NCI-H748 (cell line): ENCODE measurements around the gene AAK1.
"Not testable (repeated sequence)": the region's sequence is repeated elsewhere in the genome, so short reads cannot be mapped to it uniquely, and the experiment has no call there.

Experiments used
- DNase-seq: peaks from one replicate; lab custom pipeline; 2025; ENCODE audit not compliant: unreplicated experiment; lab: John Stamatoyannopoulos, UW

The AAK1 gene

DNA sequence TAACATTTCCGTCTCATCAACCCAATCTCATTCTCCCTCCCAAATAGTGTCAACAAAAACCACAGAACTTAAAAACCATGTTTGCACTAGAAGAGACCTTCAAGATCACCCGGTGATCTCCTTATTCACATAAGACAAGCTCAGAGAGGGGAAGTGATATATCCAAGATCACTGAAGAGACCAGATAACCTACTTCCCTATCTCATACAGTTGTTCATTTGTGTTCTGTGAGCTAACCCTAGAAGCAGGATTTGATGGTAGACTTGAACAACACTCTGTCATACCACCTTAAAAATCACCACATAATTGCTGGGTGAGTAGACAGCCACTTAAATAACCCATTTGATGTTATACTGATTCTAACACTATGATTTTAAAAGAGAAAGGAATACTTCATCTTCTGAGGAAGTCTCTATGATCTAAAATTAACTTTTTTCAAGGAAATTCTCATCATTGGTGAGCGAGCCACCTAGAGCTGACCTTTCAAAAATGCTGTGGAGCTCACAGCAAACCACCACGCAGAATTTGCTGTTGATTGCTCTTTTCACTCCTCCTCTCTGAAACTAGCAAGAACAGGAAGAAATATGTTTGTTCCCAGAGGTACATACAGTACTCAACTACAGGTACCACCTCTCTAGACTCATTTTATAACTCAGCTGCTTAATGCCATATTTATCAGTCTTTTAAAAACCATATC is 15.1 kb downstream of the AAK1 start:
- no peak for DNase-seq

DNA sequence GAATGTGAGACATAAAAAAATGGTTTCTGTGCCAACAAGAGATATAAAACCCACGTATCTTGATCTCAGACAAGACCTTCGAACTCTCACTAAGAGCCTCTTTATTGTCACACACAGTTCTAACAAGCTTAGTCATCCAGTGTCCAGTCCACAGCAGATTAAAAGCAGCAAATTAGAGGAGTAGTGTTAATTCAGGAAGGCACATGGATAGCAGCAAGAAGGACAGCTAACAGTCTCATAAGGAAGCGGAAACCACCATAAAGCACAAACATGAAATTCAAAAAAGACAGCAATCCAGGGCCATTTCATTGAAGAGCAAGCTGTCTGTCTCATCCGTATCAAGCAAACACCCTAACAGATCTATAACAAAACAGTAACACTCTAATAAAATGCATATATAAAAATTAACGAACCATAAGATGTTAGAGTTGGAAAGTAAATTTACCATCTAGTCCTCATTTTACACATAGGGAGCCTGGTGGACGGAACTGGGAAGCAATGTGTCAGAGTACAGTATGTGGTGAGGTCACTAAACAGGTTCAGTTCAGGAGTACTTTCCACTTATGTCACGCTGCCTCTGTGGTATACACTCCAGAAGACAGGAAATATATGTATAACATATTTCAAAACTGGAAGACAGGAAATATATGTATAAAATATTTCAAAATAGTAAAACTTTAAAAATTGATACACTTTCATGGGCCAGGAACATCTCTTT is 18.3 kb downstream of the AAK1 start:
- no peak for DNase-seq

DNA sequence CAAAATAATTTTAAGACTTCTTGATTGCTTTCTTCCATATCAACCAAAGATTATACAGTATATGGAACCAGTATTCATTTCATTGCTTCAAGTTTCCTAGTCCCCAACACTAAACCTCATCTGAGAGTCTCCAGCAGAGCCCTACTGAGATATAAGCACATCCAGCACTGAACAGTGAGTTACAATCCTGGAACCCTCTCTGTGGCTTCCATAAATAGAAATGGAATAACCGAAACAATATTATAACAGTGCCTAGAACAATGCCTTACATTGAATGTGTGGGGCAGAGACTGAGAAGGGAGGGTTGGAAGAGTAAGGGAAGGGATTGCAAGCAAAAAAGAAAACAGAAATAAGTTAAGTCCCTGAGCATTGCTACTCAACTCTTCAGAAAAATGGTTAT is 18.9 kb downstream of the AAK1 start:
- no peak for DNase-seq

DNA sequence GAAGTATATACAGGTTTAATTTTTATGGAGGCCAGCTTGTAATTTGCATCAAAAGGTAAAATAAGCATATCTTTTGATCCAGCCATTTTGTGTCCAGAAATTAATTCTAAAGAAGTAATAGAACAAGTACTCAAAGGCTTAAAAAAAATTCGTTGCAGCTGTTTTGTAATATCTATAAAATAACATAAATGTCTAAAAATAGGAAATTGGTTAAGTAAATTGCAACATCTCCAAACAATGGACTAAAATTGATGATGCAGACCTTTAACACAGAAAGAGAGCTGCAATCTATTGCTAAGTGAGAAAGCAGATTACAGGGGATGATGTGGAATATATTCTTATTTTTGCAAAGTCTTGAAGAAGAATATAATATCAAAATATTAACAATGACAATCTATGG is 19.4 kb downstream of the AAK1 start:
- DNase-seq = no peak

DNA sequence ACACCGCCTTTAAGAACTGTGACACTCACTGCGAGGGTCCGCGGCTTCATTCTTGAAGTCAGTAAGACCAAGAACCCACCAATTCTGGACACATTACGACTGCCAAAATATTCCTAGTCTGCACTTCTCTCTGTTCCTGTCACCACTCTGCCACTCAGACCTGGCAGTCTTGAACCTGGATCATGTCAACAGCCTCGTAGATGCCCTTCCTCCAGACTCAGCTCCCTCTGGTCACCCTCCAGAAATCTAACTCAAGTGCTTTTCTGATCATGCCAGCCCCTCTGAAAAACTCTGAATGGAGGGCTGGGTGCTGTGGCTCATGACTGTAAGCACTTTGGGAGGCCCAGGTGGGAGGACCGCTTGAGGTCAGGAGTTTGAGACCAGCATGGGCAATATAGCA is 20.3 kb downstream of the AAK1 start:
- no peak for DNase-seq

DNA sequence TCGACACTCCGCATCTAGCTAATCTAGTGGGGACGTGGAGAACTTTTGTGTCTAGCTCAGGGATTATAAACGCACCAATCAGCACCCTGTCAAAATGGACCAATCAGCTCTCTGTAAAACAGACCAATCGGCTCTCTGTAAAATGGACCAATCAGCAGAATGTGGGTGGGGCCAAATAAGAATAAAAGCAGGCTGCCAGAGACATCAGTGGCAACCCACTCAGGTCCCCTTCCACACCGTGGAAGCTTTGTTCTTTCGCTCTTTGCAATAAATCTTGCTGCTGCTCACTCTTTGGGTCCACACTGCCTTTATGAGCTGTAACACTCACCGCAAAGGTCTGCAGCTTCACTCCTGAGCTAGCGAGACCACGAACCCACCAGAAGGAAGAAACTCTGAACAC is 20.7 kb downstream of the AAK1 start:
- not testable (repeated sequence) for DNase-seq

DNA sequence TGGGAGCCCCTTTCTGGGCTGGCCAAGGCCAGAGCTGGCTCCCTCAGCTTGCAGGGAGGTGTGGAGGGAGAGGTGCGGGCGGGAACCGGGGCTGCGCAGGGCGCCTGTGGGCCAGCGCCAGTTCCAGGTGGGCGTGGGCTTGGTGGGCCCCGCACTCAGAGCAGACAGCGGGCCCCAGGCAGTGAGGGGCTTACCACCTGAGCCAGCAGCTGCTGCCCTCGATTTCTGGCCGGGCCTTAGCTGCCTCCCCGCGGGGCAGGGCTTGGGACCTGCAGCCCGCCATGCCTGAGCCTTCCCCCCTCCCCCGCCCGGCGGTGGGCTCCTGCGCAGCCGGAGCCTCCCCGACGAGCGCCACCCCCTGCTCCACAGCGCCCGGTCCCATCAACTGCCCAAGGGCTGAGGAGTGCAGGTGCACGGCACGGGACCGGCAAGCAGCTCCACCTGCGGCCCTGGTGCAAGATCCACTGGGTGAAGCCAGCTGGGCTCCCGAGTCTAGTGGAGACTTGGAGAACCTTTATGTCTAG is 21.5 kb downstream of the AAK1 start:
- not testable (repeated sequence) for DNase-seq

DNA sequence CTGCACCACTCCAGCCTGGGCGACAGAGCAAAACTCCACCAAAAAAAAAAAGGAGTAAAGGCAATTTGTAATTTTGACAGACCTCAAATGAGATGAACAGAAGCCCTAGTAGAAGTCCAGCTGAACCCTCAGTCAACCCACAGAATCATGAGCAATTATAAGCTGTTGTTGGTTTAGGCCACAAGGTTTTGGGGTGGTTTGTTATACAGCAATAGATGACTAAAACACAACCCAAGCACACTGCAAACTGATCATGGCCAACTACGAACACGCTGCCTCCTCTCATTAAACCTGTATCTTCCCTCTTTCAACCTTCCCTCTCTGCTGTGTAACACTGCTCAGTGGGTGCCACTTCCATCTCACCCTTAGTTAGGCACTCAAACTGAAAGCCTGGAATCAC is 22.1 kb downstream of the AAK1 start:
- no peak for DNase-seq

DNA sequence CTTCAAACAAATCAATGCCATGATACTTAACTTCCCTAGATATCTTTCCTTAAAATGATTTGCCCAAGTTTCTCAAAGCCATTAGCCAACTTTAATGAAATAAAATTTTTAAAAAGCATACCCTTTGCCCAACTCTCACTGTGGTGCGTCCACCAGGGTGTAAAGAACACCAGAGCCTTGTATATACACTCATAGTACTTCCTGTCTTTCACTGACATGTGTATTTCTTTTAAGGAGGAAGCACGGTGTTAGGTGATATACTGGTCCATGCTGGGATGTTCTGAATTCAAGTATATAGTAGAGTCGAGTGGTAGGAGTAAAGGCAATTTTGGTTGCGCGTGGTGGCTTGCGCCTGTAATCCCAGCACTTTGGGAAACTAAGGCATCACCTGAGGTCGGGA is 22.7 kb downstream of the AAK1 start:
- DNase-seq = no peak

DNA sequence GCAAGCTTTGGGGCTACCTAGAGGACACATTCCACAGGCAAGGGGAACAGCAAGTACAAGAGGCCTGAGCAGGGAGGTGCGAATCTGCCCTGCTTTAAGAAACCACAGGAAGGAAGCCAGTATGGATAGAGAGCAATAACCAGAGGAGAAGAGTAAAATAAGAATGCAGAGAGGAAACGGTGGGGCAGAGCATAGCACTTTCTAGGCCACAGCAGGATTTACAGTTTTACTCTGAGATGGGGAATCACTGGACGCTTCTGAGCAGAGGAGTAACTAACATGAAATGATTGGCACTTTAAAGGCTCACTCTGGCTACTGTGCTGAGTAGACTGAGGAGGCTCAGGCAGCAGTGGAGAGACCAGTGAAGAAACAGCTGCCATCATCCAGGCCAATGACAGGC is 23.8 kb downstream of the AAK1 start:
- DNase-seq = no peak

DNA sequence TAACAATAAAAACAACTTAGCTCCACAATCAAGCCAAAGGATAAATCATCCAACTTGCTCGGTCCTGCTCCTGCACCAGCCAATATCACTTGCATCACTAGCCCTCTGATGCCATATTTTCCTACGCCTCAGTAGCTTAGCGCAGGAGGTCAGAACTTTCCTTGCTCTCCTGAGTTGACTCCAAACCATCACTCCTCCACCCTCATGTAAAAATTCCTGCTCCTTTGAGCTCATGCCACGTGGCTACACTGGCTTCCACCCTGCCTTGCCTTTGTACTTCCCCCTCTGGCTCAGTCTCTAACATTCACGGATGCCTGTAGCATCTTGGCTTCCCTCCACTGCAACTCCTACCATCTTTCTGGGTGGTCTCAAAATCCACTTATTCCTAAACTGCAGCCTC is 25.2 kb downstream of the AAK1 start:
- no peak for DNase-seq

DNA sequence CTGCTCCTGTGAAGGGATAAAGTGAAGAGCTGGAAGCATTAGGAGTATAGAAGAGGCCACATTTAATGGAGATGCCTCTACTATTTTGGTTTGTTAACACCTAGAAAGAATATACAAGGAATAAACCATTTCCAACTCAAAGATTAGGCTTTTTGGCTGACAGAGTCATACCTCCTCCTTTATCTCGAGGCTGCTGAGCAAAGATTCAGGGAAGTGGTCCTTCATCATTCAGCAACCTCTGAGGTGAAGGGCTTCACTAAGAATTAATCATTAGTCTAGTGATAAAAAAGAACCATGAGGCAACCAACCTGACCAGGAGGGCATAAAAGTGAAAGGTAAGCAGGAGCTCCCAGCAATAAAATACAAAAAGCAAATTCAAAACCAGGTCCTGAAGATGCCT is 25.8 kb downstream of the AAK1 start:
- DNase-seq = no peak

DNA sequence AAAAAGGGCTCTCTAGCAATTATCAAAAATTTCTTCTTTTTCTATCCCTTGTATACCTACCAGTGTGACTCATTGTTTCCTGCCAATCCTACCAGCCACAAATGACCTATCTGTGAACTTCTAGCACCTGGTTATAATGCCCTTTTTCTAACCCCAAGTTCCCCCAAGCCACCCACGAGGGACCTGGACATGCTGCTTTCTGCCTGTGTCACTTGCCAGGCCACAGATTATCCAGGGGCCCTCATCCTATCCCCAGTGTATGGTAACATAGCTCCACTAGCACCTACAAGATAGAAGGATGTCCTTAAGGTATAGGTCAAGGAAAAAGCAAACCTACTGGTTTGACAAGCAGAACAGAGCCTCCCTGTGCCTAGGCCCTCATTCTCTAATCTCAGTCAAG is 26.8 kb downstream of the AAK1 start:
- no peak for DNase-seq

DNA sequence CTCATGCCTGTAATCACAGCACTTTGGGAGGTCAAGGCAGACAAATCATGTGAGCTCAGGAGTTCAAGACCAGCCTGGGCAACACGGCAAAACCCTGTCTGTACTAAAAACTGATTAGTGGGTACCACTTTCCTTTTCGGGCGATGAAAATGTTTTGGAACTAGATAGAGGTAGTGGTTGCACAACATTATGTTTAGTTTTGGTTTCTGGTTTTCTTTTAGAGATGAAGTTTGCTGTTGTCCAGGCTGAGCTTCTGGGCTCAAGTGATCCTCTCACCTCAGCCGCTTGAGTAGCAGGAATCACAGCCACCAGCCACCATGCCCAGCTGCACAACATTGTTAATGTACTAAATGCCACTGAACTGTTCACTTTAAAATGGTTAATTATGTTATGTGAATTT is 27.6 kb downstream of the AAK1 start:
- no peak for DNase-seq

DNA sequence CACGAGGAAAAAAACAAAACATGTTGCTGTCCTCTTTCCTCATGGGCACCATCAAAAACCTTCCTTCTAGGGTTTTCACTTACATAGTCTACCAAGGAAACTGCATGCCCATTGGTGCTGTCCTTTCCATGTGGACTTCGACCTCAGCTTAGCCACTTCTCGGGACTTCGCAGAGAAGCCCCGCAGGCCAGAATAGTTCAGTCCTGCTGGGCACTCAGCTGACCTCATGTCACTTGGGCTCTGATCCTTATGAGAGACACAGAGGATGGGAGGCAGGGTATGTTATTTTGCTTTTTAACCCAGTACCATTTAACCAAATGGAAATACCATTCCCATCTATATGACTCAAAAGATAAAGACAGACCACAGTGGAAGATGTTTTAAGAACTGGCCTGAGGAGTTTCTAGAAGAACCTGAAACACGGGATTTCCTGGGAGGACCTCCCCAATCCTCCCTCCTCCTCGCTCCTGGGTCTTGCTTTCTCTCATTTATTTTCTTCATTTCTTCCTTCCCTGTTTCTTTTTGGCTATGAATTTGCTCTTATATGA is 28.4 kb downstream of the AAK1 start:
- DNase-seq = no peak

DNA sequence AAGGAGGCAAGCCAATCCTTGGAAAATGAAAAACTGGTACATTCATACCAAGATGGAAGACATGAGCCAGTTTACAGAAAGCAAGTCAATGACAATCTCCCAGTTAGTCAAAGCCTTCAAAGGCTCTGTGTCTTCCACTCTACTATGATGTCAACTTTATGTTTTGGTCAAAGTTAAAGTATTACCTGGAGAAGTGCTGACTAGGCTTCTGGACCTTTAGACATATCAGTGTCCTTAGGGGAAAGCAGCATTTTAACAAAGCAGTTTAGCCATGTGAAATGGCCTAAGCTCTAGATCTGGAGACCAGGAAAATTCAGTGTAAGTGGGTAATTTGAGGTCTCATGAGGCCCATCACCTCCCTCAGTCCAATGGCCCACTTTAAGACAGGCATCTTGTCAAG is 30.8 kb downstream of the AAK1 start:
- DNase-seq = no peak

DNA sequence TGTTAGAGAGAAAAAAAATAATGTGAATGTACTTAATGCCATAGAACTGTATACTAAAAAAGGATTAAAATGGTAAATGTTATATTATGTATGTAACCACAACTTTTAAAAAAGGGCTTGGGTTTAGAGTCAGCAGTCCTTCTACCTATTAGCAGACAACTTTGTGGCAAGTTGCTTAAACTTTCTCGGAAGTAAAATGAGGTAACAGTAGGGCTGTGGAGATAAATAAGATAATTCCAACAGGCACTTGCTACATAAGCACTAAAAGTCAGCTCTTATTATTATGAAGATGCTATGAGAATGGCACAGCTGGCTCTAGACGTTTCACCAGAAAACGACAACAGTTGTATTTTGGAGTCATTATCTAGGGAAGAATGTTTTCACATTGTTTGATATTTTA is 31.3 kb downstream of the AAK1 start:
- DNase-seq = no peak

DNA sequence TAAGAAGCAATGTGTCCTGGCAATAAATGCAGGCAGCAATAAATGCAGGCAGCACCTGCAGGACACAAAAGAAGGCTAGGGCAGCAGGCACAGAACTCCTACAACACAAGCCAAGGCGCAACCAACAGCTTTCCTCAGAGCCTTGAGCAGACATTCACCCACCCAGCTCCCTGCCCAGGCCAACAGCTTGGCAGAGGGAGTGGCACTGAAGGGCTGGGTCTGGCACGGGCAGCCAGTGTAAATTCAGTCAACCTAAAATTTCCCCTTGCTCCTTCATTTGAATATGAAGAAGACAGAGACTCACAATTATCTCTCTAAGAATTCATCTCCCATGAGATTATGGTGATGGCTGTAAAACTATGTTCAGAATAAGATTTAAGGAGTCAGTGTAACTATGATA is 35.4 kb downstream of the AAK1 start:
- no peak for DNase-seq

DNA sequence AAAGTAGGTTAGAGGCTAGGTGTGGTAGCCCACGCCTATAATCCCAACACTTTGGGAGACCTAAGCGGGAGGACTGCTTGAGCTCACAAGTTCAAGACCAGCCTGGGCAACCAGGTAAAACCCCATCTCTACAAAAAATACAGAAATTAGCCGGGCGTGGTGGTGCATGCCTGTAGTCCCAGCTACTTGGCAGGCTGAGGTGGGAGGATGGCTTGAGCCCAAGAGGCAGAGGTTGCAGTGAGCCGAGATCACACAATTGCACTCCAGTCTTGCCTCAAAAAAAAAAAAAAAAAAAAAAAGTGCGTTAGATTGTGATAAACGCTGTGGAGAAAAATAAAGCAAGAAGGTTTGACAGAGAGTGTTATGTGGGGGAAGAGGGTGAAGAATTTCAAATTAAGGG is 36.8 kb downstream of the AAK1 start:
- DNase-seq = not testable (repeated sequence)

DNA sequence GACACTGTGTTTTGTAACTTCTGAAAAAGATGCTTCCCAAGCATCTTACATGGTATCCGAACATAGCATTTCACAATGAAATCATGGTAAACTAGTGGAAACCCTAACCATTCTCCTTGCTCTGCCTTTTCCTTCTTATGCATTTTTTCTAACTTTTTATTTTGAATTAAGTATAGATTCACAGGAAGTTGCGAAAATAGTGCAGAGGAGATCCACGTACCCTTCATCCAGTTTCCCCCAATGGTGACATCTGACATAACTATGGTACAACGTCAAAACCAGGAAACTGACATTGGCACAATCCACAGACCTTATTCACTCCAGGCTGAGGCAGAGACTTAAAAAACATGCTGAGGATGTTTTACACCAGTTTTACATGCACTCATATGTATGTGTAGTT is 38.3 kb downstream of the AAK1 start:
- DNase-seq = no peak

DNA sequence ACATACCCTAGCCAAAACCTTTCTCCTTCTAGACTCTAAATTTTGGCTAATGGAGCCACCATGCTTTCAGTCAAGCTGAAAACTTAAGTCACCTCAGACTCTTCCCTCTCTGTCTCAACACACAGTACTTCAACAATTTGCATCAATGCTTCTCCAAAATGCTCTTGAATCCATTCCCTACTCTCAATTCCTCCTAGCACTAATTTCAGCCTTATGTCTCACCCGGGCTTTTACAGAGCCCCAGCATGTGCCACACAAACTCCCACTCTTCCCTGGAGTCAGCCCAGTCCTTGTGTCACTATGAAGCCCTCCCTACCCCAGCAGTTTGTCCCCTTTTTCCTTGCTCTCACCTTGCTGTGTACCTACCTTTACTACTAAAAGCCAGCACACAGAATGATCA is 38.7 kb downstream of the AAK1 start:
- DNase-seq = no peak

DNA sequence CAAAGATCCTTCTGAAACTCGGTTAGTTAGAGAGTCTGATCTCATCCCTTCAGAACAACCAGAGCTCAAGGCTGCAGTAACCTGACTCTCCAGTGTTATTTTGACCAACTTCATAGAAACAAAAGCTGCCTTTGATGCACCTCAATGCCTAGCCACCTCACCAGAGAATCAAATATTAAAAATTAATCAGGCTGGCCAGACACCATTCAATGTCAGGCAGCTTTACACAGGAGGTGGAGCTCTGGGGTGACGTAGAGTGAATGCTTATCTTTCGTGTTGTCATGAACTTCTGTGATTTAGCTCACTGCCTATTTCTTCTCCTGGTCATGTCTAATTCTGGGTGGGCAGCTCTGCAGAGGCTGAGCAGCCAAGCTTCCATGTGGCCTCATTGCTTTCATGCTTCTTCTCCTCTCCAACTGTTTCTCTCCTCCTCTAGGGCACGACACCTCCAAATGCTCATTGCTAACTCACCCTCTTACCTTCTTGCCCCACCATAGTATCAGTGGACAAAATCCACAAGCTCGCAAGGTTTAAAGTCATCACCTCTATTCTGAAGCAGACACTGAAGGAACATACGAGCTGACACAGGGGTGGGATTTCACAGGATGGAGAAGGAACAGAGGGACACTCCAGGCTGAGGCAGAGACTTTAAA is 39.4 kb downstream of the AAK1 start:
- DNase-seq = no peak
